WERI-Rb-1 (cell line): Measurements from ENCODE around the gene TRAPPC14.
"Not testable (repeated sequence)": the region's sequence is repeated elsewhere in the genome, so short reads cannot be mapped to it uniquely, and the experiment has no call there.

ENCODE experiments used
- DNase-seq: peaks from one replicate; pipeline ENCODE4 v3.0.0-alpha.2; 2020
- H3K27ac ChIP-seq: fragments of 250-450 bp; sonication (Bioruptor Pico); 2 replicates; pipeline ENCODE4 v1.5.1; 2020; ENCODE audit warnings: mild to moderate bottlenecking, moderate library complexity
- H3K27me3 ChIP-seq: fragments of 250-450 bp; sonication (Bioruptor Pico); 2 replicates; pipeline ENCODE4 v1.5.1; 2021; ENCODE audit warnings: mild to moderate bottlenecking, low read depth, moderate library complexity; ENCODE audit not compliant: insufficient read depth, severe bottlenecking
- H3K36me3 ChIP-seq: fragments of 250-450 bp; sonication (Bioruptor Pico); 2 replicates; pipeline ENCODE4 v1.5.1; 2020; ENCODE audit warnings: mild to moderate bottlenecking, moderate library complexity
- H3K4me3 ChIP-seq: 2 replicates; pipeline ENCODE4 v1.5.1; 2011; ENCODE audit warnings: low read depth, mild to moderate bottlenecking, control low read depth, low read length
- H3K9me3 ChIP-seq: fragments of 250-450 bp; sonication (Bioruptor Pico); 2 replicates; pipeline ENCODE4 v1.5.1; 2021; ENCODE audit warnings: mild to moderate bottlenecking, moderate library complexity; ENCODE audit not compliant: severe bottlenecking
- CTCF ChIP-seq: IDR thresholded peaks from 2 replicates; pipeline ENCODE4 v1.5.1; 2011; ENCODE audit warnings: low read depth, mild to moderate bottlenecking, control low read depth, inconsistent platforms, low read length

TRAPPC14 gene

GRCh38 chr7:100148225-100148558 lies 10.3 kb downstream of the TRAPPC14 start:
- Histone ChIP-seq H3K9me3 (no peaks in the 10 kb centered on the region), H3K36me3 (peaks cover 16% of the 10 kb centered on the region), H3K27ac (peak overlapping the region; percentile 78), H3K27me3 (no peaks in the 10 kb centered on the region), H3K4me3 (peak overlapping the region; percentile 58)
- no peak for DNase-seq
- no peak for TF ChIP-seq CTCF

GRCh38 chr7:100147278-100147677 lies 11.2 kb downstream of the TRAPPC14 start:
- DNase-seq: no peak
- no peaks in the 10 kb centered on the region for H3K27me3 ChIP-seq
- H3K36me3 ChIP-seq: peaks cover 9% of the 10 kb centered on the region
- TF ChIP-seq CTCF: no peak
- no peak overlapping the region for H3K27ac ChIP-seq
- H3K4me3 ChIP-seq: no peak overlapping the region
- no peaks in the 10 kb centered on the region for H3K9me3 ChIP-seq

- not testable (repeated sequence) for H3K9me3 ChIP-seq, H3K36me3 ChIP-seq, H3K27me3 ChIP-seq, H3K27ac ChIP-seq, DNase-seq, H3K4me3 ChIP-seq
Observed at GRCh38 chr7:100146350-100146749, 12.2 kb downstream of the TRAPPC14 start.

- H3K4me3 ChIP-seq: no peak overlapping the region
- no peak overlapping the region for H3K27ac ChIP-seq
- H3K27me3 ChIP-seq: no peaks in the 10 kb centered on the region
- no peaks in the 10 kb centered on the region for H3K36me3 ChIP-seq
- no peak for TF ChIP-seq CTCF
- H3K9me3 ChIP-seq: no peaks in the 10 kb centered on the region
- DNase-seq: no peak
Observed at GRCh38 chr7:100142461-100142860, 16.1 kb downstream of the TRAPPC14 start.

GRCh38 chr7:100141555-100141949 lies 17.0 kb downstream of the TRAPPC14 start:
- Histone ChIP-seq H3K9me3 (no peaks in the 10 kb centered on the region), H3K36me3 (no peaks in the 10 kb centered on the region), H3K27me3 (no peaks in the 10 kb centered on the region), H3K27ac (no peak overlapping the region), H3K4me3 (no peak overlapping the region)
- DNase-seq: no peak
- no peak for TF ChIP-seq CTCF

- no peak for DNase-seq
- Histone ChIP-seq H3K27ac (no peak overlapping the region), H3K36me3 (no peaks in the 10 kb centered on the region), H3K9me3 (no peaks in the 10 kb centered on the region), H3K27me3 (no peaks in the 10 kb centered on the region), H3K4me3 (no peak overlapping the region)
- TF ChIP-seq CTCF: no peak
Observed at GRCh38 chr7:100137851-100138760, 20.4 kb downstream of the TRAPPC14 start.
